Stimulated activated naive CD8-positive, alpha-beta T cell treated with anti-CD3 and anti-CD28 coated beads, Interleukin-15, amount 100 ng/mL, for 72 hours (primary cell): ENCODE measurements around the gene TEX55.
"Not testable (repeated sequence)": the region's sequence is repeated elsewhere in the genome, so short reads cannot be mapped to it uniquely, and the experiment has no call there.

Experiments used
- ATAC-seq: fragments of 150-1000 bp; cut with Tn5 transposase; 2 replicates; pipeline ENCODE4 v1.10.0; 2021; ENCODE audit warnings: mild to moderate bottlenecking, moderate library complexity
- DNase-seq, 2 donors: peaks; one replicate each; pipeline ENCODE4 v3.0.0; 2021 to 2022
- H3K27ac Mint-ChIP-seq, 2 donors: one replicate each; pipeline ENCODE4 v1.8.0; 2022; ENCODE audit warnings: mild to moderate bottlenecking in 2 of 2, mixed read lengths in 2 of 2, moderate library complexity in 2 of 2
- H3K27me3 Mint-ChIP-seq: one replicate; pipeline ENCODE4 v1.8.0; 2022; ENCODE audit warnings: mixed read lengths
- H3K4me1 Mint-ChIP-seq: one replicate; pipeline ENCODE4 v1.8.0; 2022; ENCODE audit warnings: mild to moderate bottlenecking, mixed read lengths
- H3K4me3 Mint-ChIP-seq, 2 donors: one replicate each; pipeline ENCODE4 v1.8.0; 2022; ENCODE audit warnings: mild to moderate bottlenecking in 2 of 2, mixed read lengths in 2 of 2, moderate library complexity in 1 of 2
- H3K9me3 Mint-ChIP-seq, 2 donors: one replicate each; pipeline ENCODE4 v1.8.0; 2022; ENCODE audit warnings: mixed read lengths in 2 of 2

TEX55 gene

GRCh38 chr3:119146578-119147375, 812 bp downstream of the TEX55 start:
- Mint-ChIP-seq H3K27ac (no peak overlapping the region), H3K4me1 (no peaks in the 10 kb centered on the region), H3K9me3 (no peaks in the 10 kb centered on the region), H3K27me3 (no peaks in the 10 kb centered on the region), H3K4me3 (no peak overlapping the region)
- DNase-seq (no peak), ATAC-seq (no peak)

GRCh38 chr3:119147494-119147893, 1.5 kb downstream of the TEX55 start:
- H3K27me3 Mint-ChIP-seq, result no peaks in the 10 kb centered on the region
- DNase-seq (no peak), ATAC-seq (no peak)

GRCh38 chr3:119148493-119149180, 2.7 kb downstream of the TEX55 start:
- no peak overlapping the region for H3K4me3 Mint-ChIP-seq
- no peak overlapping the region for H3K27ac Mint-ChIP-seq
- no peaks in the 10 kb centered on the region for H3K27me3 Mint-ChIP-seq
- no peak for ATAC-seq
- DNase-seq, result no peak
- H3K4me1 Mint-ChIP-seq, result no peaks in the 10 kb centered on the region
- H3K9me3 Mint-ChIP-seq, result peaks cover 4 to 8% of the 10 kb centered on the region in 2 donors

More at GRCh38 chr3:119147494-119147893, 1.5 kb downstream of the TEX55 start:
- Mint-ChIP-seq H3K27ac (no peak overlapping the region), H3K9me3 (no peaks in the 10 kb centered on the region), H3K4me1 (no peaks in the 10 kb centered on the region), H3K4me3 (no peak overlapping the region)

GRCh38 chr3:119149484-119149883, 3.5 kb downstream of the TEX55 start:
- H3K4me3 Mint-ChIP-seq, result no peak overlapping the region
- ATAC-seq, result peak; percentile 49
- no peaks in the 10 kb centered on the region for H3K27me3 Mint-ChIP-seq
- H3K27ac Mint-ChIP-seq, result no peak overlapping the region
- H3K4me1 Mint-ChIP-seq, result no peaks in the 10 kb centered on the region
- no peak for DNase-seq
- peaks cover 12 to 17% of the 10 kb centered on the region in 2 donors for H3K9me3 Mint-ChIP-seq

- ATAC-seq, result no peak
Measured at GRCh38 chr3:119156868-119157267, 10.9 kb downstream of the TEX55 start.

GRCh38 chr3:119157971-119158370, 12.0 kb downstream of the TEX55 start:
- no peaks in the 10 kb centered on the region for H3K4me1 Mint-ChIP-seq
- H3K9me3 Mint-ChIP-seq, result peaks cover 27 to 40% of the 10 kb centered on the region in 2 donors
- H3K27ac Mint-ChIP-seq, result no peak overlapping the region
- ATAC-seq (no peak), DNase-seq (no peak)
- no peaks in the 10 kb centered on the region for H3K27me3 Mint-ChIP-seq
- H3K4me3 Mint-ChIP-seq, result no peak overlapping the region

More at GRCh38 chr3:119156868-119157267, 10.9 kb downstream of the TEX55 start:
- Mint-ChIP-seq H3K4me1 (no peaks in the 10 kb centered on the region), H3K9me3 (peaks cover 27 to 41% of the 10 kb centered on the region in 2 donors), H3K4me3 (no peak overlapping the region), H3K27ac (no peak overlapping the region), H3K27me3 (no peaks in the 10 kb centered on the region)
- DNase-seq, result no peak

GRCh38 chr3:119160361-119160760, 14.4 kb downstream of the TEX55 start:
- Mint-ChIP-seq H3K27ac (no peak overlapping the region), H3K27me3 (peaks cover 2% of the 10 kb centered on the region), H3K9me3 (peaks cover 7 to 26% of the 10 kb centered on the region in 2 donors), H3K4me1 (no peaks in the 10 kb centered on the region), H3K4me3 (no peak overlapping the region)
- DNase-seq (no peak), ATAC-seq (no peak)

- peaks cover 6% of the 10 kb centered on the region for H3K27me3 Mint-ChIP-seq
- ATAC-seq (no peak), DNase-seq (no peak)
- no peak overlapping the region for H3K27ac Mint-ChIP-seq
- H3K4me3 Mint-ChIP-seq, result no peak overlapping the region
- H3K9me3 Mint-ChIP-seq, result peaks cover 9 to 26% of the 10 kb centered on the region in 2 donors
- no peaks in the 10 kb centered on the region for H3K4me1 Mint-ChIP-seq
Measured at GRCh38 chr3:119160815-119161214, 14.8 kb downstream of the TEX55 start.

- ATAC-seq (no peak), DNase-seq (no peak)
- Mint-ChIP-seq H3K4me3 (no peak overlapping the region), H3K27me3 (peaks cover 8% of the 10 kb centered on the region), H3K9me3 (peaks cover 9 to 26% of the 10 kb centered on the region in 2 donors), H3K27ac (no peak overlapping the region), H3K4me1 (no peaks in the 10 kb centered on the region)
Measured at GRCh38 chr3:119161240-119161639, 15.3 kb downstream of the TEX55 start.

- not testable (repeated sequence) for H3K4me1 Mint-ChIP-seq, ATAC-seq, H3K4me3 Mint-ChIP-seq, H3K27me3 Mint-ChIP-seq, DNase-seq, H3K27ac Mint-ChIP-seq
- H3K9me3 Mint-ChIP-seq, result peaks cover 4 to 16% of the 10 kb centered on the region in 2 donors
Measured at GRCh38 chr3:119164745-119165144, 18.8 kb downstream of the TEX55 start.

- no peaks in the 10 kb centered on the region for H3K4me1 Mint-ChIP-seq
- no peak for ATAC-seq
- DNase-seq, result no peak
- H3K27ac Mint-ChIP-seq, result no peak overlapping the region
- peaks cover 12% of the 10 kb centered on the region for H3K27me3 Mint-ChIP-seq
- peaks cover 0 to 2% of the 10 kb centered on the region in 2 donors for H3K9me3 Mint-ChIP-seq
- H3K4me3 Mint-ChIP-seq, result no peak overlapping the region
Measured at GRCh38 chr3:119170821-119171220, 24.9 kb downstream of the TEX55 start.

- H3K4me3 Mint-ChIP-seq, result no peak within 1 kb of the TSS
Measured at GRCh38 chr3:119173325-119173724, 27.4 kb downstream of the TEX55 start, which contains the start of gene UPK1B. TSS of gene UPK1B (plus strand) at chr3:119173598. CDS start at chr3:119186742, 13,144 bp downstream.

GRCh38 chr3:119175872-119176756, 30.1 kb downstream of the TEX55 start:
- Mint-ChIP-seq H3K27me3 (peaks cover 23% of the 10 kb centered on the region), H3K4me1 (no peaks in the 10 kb centered on the region), H3K27ac (no peak overlapping the region), H3K9me3 (no peaks in the 10 kb centered on the region), H3K4me3 (no peak overlapping the region)
- DNase-seq (no peak), ATAC-seq (no peak)

More at GRCh38 chr3:119173325-119173724, 27.4 kb downstream of the TEX55 start, which contains the start of gene UPK1B:
- Mint-ChIP-seq H3K9me3 (no peaks in the 10 kb centered on the region), H3K27ac (no peak within 1 kb of the TSS), H3K4me1 (no peaks in the 10 kb centered on the region), H3K27me3 (peaks cover 21% of the 10 kb centered on the region)
- no peak for DNase-seq
- ATAC-seq, result peak; percentile 39

GRCh38 chr3:119176778-119177177, 30.8 kb downstream of the TEX55 start:
- H3K27ac Mint-ChIP-seq, result no peak overlapping the region
- DNase-seq (no peak), ATAC-seq (no peak)
- H3K4me1 Mint-ChIP-seq, result no peaks in the 10 kb centered on the region
- H3K9me3 Mint-ChIP-seq, result no peaks in the 10 kb centered on the region
- H3K27me3 Mint-ChIP-seq, result peaks cover 23% of the 10 kb centered on the region
- no peak overlapping the region for H3K4me3 Mint-ChIP-seq

GRCh38 chr3:119177321-119177720, 31.4 kb downstream of the TEX55 start:
- Mint-ChIP-seq H3K27ac (no peak overlapping the region), H3K9me3 (no peaks in the 10 kb centered on the region), H3K27me3 (peaks cover 23% of the 10 kb centered on the region), H3K4me3 (no peak overlapping the region), H3K4me1 (no peaks in the 10 kb centered on the region)
- no peak for ATAC-seq
- no peak for DNase-seq
